ENCODE data around the gene THEMIS. TPM values are rescaled to one million over a fixed set of nuclear protein-coding genes. Genes with fewer than 3 reads are reported as not detected.

THEMIS gene
- total RNA-seq, 3 donors from 2014 or later = 0.96 to 2.6 (median 1.3) TPM

DNA sequence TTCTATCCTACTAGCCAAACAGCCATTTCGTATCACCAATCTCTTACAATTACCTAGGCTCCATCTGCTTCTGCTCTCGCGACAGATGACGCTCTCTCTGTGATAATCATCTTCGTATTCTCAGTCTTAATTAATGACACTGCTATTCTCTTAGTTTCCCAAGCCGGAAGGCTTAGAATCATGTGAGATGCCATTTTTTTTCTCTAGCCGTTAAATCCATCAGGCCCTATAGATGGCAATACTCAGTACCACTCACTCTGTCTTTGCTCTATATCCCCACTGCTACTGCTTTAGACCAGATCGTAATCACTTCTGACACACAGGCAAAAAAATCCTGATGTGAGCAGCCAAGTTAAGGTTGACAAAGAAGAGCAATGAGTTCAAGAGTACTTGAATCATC lies 2.1 kb upstream of the THEMIS start:
- no peak overlapping the region for H3K4me3 ChIP-seq
- H3K4me1 ChIP-seq = no peaks in the 10 kb centered on the region
- no peak overlapping the region for H3K27ac ChIP-seq
- DNase-seq (ENCODE audit: low spot score in 2 of 2) = no peak
- intact Hi-C loops (cut with DNase I; ENCODE audit: low total_unique reads) = no loop called here
- no peaks in the 10 kb centered on the region for H3K27me3 ChIP-seq
- H3K9me3 ChIP-seq = peaks cover 0 to 3% of the 10 kb centered on the region in 2 donors
- no peak for TF ChIP-seq POLR2A (IDR thresholded peaks at IDR 0.05)
- TF ChIP-seq, protein P1, sequence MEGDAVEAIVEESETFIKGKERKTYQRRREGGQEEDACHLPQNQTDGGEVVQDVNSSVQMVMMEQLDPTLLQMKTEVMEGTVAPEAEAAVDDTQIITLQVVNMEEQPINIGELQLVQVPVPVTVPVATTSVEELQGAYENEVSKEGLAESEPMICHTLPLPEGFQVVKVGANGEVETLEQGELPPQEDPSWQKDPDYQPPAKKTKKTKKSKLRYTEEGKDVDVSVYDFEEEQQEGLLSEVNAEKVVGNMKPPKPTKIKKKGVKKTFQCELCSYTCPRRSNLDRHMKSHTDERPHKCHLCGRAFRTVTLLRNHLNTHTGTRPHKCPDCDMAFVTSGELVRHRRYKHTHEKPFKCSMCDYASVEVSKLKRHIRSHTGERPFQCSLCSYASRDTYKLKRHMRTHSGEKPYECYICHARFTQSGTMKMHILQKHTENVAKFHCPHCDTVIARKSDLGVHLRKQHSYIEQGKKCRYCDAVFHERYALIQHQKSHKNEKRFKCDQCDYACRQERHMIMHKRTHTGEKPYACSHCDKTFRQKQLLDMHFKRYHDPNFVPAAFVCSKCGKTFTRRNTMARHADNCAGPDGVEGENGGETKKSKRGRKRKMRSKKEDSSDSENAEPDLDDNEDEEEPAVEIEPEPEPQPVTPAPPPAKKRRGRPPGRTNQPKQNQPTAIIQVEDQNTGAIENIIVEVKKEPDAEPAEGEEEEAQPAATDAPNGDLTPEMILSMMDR (IDR thresholded peaks at IDR 0.05) = no peak
- TF ChIP-seq POLR2AphosphoS5 (IDR thresholded peaks at IDR 0.05) = no peak
- H3K36me3 ChIP-seq = no peaks in the 10 kb centered on the region

DNA sequence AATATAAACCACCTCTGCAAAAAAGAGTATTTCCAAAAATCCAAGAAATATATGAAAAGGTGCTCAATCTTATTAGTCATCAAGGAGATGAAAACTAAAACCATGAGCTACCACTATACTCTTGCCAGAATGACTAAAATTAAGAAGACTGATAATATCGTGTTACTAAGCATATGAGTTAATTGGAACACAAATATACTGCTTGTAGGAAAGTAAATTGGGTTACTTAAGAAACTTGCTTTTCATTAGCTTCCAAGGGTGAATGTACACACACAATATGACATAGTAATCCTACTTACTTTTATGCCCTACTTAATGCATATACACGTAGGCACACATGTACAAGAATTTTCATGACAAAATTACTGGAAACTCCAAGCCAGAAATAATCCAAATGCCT lies 3.4 kb downstream of the THEMIS start:
- no peaks in the 10 kb centered on the region for H3K9me3 ChIP-seq
- TF ChIP-seq, protein P1 (IDR thresholded peaks at IDR 0.05) = no peak
- TF ChIP-seq POLR2A (IDR thresholded peaks at IDR 0.05) = no peak
- TF ChIP-seq POLR2AphosphoS5 (IDR thresholded peaks at IDR 0.05) = no peak
- no peak overlapping the region for H3K27ac ChIP-seq
- no peaks in the 10 kb centered on the region for H3K27me3 ChIP-seq
- intact Hi-C loops (cut with DNase I; ENCODE audit: low total_unique reads) = no loop called here
- H3K4me1 ChIP-seq = no peaks in the 10 kb centered on the region
- no peaks in the 10 kb centered on the region for H3K36me3 ChIP-seq
- DNase-seq (ENCODE audit: low spot score in 2 of 2) = no peak
- H3K4me3 ChIP-seq = no peak overlapping the region

DNA sequence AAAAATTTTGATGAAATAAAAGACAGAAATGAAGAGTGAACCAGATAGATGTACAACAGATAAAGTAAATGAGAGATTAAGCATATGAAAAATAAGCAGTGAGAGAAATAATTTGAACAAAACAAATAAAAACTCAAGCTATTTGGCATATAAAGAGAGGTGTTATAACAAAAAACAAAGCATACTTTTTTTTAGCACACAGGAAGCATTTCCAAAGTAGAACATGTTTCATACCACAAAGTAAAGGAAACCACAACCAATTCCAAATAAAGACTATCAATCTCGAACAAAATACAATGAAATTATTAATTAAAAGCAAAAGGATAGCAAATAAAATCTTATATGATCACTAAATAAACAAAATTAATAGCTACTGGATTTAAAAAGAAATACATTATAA lies 6.8 kb downstream of the THEMIS start:
- Histone ChIP-seq H3K9me3 (no peaks in the 10 kb centered on the region), H3K27me3 (no peaks in the 10 kb centered on the region), H3K4me3 (no peak overlapping the region), H3K4me1 (no peaks in the 10 kb centered on the region), H3K27ac (no peak overlapping the region), H3K36me3 (no peaks in the 10 kb centered on the region)
- DNase-seq (ENCODE audit: low spot score in 2 of 2) = no peak
- intact Hi-C loops (cut with DNase I; ENCODE audit: low total_unique reads) = no loop called here
- TF ChIP-seq POLR2A (IDR thresholded peaks at IDR 0.05) (no peak), POLR2AphosphoS5 (IDR thresholded peaks at IDR 0.05) (no peak)
- TF ChIP-seq, protein P1 (IDR thresholded peaks at IDR 0.05) = no peak

DNA sequence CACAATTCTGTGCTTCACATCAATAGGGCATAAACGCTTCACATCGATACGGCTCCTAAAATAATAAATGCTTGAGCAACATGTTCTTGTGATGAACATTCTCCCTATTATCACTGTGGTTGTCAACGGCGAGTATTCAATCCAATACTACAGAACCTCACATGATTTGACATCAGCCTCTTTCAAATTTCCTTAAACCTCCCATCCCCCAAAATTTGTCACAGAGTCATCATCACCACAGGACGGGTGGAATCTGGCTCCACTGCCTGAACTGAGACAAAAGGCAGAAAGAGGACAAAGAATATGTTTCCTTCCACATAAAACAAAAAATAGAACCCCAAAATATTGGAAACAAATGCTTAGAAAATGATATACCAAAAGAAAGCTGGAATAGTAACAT lies 7.3 kb downstream of the THEMIS start:
- Histone ChIP-seq H3K27ac (no peak overlapping the region), H3K4me1 (no peaks in the 10 kb centered on the region), H3K4me3 (no peak overlapping the region), H3K27me3 (no peaks in the 10 kb centered on the region), H3K9me3 (no peaks in the 10 kb centered on the region), H3K36me3 (no peaks in the 10 kb centered on the region)
- TF ChIP-seq, protein P1 (IDR thresholded peaks at IDR 0.05) = no peak
- TF ChIP-seq POLR2A (IDR thresholded peaks at IDR 0.05) (no peak), POLR2AphosphoS5 (IDR thresholded peaks at IDR 0.05) (no peak)
- intact Hi-C loops (cut with DNase I; ENCODE audit: low total_unique reads) = no loop called here
- DNase-seq (ENCODE audit: low spot score in 2 of 2) = no peak

DNA sequence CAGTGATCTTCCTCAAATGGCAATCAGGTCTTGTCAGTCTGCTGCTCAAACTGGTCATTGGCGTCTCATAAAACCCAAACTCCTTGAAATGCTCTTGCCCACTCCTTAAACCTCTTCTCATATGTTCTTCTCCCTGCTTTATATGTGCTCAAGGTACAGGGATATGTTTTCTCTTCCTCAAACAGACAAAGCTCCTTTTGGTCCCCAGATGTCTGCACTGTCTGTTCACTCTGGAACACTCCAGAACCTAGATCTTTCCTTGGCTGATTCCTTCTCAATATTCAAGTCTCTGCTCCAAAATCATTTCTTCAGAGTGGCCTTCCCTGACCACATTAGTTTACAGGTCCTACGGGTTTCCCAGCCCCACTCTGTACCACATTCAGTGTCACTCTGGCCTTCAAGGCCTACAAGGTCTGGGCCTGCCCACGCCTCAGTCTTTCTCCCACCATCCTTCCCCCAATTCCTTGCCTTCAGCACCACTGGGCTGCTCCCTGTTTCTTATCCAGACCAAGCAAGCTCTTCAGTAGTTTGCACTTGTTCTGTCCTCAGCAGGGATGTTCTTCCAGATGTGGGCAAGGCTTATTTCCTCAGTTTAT lies 9.0 kb downstream of the THEMIS start:
- Histone ChIP-seq H3K36me3 (no peaks in the 10 kb centered on the region), H3K4me1 (no peaks in the 10 kb centered on the region), H3K27ac (no peak overlapping the region), H3K9me3 (no peaks in the 10 kb centered on the region), H3K27me3 (no peaks in the 10 kb centered on the region), H3K4me3 (no peak overlapping the region)
- no peak for DNase-seq (ENCODE audit: low spot score in 2 of 2)
- TF ChIP-seq POLR2AphosphoS5 (IDR thresholded peaks at IDR 0.05) = no peak
- TF ChIP-seq, protein P1 (IDR thresholded peaks at IDR 0.05) = no peak
- no peak for TF ChIP-seq POLR2A (IDR thresholded peaks at IDR 0.05)
- intact Hi-C loops (cut with DNase I; ENCODE audit: low total_unique reads) = no loop called here
